GM21390 (cell line): Measurements from ENCODE around the gene SIGLEC15.
"Not testable (repeated sequence)": the region's sequence is repeated elsewhere in the genome, so short reads cannot be mapped to it uniquely, and the experiment has no call there.

Experiments used
- ATAC-seq: cut with Tn5 transposase; IDR thresholded peaks from one replicate; pipeline ENCODE4 v1.9.1; 2021; ENCODE audit not compliant: unreplicated experiment

The SIGLEC15 gene, protein sequence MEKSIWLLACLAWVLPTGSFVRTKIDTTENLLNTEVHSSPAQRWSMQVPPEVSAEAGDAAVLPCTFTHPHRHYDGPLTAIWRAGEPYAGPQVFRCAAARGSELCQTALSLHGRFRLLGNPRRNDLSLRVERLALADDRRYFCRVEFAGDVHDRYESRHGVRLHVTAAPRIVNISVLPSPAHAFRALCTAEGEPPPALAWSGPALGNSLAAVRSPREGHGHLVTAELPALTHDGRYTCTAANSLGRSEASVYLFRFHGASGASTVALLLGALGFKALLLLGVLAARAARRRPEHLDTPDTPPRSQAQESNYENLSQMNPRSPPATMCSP

DNA sequence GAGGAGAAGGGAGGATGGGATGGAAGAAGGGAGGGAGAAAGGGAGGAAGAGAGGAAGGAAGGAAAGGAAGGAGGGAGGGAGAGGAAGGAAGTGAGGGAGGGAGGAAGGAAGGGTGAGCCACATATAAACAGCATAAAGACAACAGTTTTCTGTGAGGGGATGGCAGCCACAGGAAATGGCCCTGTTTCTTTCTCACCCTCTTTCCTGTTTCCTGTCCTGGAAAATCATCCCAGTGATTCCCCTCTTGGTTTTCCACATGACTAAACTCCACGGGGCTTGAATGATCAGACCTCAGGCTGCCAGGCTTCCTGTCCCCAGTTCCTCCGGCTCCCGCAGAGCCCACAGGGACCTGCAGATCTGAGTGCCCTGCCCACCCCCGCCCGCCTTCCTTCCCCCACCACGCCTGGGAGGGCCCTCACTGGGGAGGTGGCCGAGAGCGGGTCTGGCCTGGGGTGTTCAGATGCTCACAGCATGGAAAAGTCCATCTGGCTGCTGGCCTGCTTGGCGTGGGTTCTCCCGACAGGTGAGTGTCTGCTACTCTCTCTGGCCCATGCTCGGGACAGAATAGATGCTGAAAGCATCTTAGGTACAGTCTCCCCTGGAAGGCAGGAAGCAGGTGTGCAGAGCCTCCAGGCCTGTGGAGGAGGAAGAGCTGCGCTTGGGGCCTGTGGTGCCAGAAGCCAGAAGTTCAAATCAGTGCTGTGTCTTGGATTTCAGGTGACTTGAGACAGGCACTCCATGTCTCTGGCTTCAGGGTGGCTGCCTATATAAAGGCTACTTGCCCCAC lies at the start of gene SIGLEC15:
SIGLEC15 (plus strand) TSS at position 418 of the 787 bp plus-strand sequence; CDS start at position 472, 54 bp downstream.
- no peak for ATAC-seq

GRCh38 chr18:45775743-45776142 lies 49.7 kb upstream of the SIGLEC15 start:
- ATAC-seq: no peak

- no peak for ATAC-seq
These were observed 48.1 kb upstream of the SIGLEC15 start for GRCh38 chr18:45777393-45777792.

DNA sequence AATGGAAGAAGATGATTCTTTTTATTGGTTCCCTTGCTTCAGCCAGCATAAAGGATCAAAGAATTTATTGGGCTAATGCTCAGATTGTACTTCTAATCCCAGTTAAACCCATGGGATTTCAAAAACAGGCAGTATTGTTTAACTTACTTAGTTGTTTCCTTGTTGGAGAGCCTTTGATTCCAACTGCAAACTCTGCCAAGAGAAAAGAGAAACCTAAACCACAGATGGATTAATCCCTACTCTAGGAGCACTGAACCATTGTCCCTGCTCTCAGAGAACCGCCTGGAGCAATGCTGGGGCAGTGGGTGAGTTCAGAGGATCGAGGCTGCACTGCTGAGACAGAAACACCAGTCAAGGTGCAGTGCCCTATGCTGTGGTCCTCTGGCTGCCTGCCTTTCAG lies 44.9 kb upstream of the SIGLEC15 start:
- no peak for ATAC-seq

DNA sequence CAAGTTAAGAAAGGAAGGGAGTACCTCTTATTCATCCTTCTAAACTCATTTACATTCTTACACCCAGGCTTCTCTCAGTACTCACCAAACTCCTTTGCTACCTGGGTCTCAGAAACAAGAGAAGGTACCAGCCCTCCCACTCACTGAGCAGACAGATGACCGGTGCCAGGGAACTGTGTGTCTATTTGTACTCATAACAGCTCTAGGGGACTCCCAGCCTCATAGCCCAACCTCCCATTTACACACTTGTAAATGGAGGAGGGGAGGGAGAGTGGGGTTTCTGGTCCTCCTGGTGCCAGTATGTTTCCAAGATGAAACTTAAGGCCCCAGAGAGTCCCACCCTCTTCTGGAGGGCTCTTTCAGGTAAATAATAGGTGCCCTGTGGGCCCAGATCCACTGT lies 42.8 kb upstream of the SIGLEC15 start:
- no peak for ATAC-seq

- no peak for ATAC-seq
These were observed 42.1 kb upstream of the SIGLEC15 start for GRCh38 chr18:45783097-45784075.

DNA sequence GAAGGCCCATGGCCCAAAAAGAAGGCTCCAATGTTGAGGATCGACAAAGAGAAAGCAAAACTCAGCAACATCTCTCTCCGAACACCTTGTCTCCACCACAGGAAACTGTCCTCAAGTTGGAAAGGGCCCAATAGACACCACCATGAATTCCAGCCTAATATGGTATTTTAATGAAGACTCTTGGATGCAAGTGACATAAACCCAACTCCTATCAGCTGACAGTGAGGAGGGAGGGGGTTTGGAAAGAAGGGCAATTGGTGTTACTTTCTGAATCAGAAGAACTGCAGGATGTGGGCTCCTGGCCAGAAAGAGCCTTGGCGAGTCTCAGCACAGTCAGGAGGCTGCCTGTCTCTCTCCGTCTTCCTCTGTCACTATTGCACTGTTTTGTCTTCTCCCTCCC lies 40.3 kb upstream of the SIGLEC15 start:
- ATAC-seq: peak; percentile 53

DNA sequence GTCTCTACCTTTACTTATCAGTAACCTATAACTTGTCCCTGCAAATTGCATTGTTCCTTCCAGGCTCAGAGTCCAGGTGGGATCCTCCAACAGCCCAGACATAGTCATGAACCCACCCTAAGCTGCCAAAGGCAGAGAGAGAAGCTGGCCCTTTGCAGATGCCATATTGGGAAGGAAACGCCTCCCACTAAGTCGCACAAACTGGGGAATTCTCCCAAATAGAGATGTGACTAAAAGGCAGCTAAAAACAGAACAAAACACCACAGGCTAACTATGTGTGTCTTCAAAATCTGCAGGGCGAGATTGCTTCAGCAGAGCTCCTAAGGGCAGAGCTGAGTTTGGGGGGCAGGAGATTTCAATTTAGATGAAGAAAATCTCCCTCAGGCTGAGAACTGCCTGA lies 38.5 kb upstream of the SIGLEC15 start:
- no peak for ATAC-seq

DNA sequence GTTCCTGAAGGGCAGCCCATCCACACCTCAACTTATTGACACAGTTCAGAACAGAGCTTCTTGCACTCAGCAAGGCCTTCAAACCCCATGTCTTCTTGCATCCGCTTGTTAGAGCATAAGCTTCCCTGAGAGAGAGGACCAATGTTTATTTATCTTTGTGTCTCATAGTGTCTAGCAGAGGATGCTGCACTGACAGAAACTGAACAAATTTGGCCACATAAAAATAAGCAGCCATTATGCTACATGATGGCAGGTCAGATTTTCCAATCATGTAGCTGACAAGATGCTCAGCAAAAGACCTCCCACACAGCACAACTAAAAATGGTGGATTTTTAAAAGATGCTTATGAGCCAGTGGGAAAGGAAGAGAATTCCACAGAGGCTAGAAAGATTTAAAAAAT lies 38.1 kb upstream of the SIGLEC15 start:
- no peak for ATAC-seq

DNA sequence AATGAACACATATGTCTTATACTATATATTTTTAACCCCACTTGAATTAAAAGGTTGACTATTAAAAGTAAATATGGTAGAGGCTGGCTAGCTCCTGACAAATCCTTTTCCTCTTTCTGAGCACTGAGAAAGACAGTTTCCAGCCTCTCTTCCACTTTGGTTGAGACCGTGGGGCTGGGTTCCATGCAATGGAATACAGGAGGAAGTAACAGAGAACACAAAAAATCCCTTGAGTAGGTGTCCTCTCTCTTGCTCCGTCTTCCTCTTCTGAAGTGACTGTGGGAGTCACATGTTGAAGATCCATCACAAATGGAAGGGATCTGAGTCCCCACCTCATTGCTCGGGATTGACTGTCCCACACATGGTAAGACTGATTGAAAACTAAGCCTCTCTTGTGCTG lies 36.6 kb upstream of the SIGLEC15 start:
- ATAC-seq: no peak

DNA sequence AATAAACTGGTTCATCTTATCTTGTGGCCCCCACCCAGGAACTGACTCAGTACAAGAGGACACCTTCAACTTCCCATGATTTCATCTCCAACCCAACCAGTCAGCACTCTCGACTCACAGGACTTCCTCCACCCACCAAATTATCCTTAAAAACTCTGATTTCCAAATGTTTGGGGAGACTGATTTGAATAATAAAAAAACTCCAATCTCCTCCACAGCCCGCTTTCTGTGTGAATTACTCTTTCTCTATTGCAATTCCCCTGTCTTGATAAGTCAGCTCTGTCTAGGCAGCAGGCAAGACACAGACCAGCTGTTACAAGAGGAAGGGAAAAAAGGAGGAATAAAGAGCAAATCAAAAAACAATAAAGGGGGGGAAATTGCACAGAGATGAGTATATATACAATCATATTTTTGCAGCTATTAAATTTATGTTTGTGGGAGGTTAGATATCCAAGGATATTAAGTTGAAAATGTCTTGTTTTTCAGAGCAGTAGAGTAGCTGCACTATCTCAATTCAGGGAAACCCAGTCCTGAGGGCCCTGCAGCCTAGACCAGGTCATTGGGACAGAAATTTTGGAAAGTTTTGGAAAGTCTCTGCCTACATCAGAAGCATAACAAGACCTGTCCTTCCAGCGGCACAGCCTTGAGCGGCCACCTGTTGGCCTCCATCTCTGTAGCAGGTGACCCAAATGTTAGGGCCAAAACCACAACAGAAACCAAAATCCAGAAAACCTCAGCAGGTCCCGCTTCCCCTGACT lies 32.8 kb upstream of the SIGLEC15 start:
- no peak for ATAC-seq

DNA sequence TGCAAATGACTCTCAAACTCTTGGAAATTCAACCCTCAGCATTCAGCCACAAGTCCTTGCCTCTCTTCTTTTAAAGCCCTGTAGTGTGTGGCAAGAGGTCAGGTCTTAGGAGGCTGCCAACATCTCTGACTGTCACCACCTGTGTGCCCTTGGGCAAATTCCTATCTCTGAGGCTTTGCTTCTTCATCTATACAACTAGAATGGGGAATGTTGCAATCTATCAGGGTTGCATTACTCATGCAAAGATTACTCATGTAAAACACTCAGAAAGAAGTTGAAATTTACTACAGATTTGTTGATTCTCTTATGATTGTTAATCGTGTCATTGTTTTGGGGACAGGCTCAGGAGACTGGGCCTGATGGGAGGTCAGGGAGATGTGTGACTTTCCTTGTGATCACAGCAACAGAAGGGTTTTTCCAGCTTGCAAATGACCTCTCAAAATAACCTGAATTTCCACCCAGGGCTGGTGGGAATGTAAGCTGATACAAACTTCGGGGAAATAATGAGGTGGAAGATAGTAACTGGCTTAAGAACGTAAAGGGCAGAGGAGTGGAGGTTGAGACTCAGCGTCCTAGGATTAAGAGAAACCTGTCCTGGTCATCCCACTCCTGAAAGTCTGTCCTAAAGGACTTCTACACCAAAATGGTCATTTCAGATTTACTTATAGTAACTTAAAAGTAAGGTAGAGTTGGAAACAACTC lies 32.1 kb upstream of the SIGLEC15 start:
- ATAC-seq: no peak

DNA sequence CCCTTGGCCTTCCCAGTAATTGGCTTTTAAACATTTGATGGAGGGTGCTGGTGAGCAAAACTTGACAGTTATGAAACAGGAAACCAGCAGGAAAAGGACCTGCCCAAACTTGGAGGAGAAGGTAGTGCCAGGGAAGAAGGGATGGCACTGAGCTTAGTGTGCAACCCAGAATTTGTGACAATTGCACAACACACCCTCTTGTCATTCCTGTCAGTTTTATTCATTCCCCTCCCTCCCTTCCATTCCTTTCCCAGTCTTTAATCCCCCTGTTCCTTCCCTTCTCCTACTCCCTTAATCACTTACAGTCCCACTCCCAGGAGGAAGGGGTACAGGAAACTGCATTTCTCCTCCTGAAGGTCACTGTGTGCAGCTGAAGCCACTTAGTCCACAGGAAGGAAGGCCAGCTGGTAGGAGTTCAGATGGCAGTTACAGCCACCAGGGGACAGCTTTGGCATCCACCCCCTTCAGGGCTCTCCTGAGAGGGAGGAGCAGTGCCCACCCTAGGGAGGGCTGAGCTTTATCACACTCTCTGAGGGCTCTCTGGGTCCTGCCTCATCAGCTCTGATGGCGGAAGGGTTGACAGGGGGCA lies 24.0 kb upstream of the SIGLEC15 start:
- no peak for ATAC-seq

DNA sequence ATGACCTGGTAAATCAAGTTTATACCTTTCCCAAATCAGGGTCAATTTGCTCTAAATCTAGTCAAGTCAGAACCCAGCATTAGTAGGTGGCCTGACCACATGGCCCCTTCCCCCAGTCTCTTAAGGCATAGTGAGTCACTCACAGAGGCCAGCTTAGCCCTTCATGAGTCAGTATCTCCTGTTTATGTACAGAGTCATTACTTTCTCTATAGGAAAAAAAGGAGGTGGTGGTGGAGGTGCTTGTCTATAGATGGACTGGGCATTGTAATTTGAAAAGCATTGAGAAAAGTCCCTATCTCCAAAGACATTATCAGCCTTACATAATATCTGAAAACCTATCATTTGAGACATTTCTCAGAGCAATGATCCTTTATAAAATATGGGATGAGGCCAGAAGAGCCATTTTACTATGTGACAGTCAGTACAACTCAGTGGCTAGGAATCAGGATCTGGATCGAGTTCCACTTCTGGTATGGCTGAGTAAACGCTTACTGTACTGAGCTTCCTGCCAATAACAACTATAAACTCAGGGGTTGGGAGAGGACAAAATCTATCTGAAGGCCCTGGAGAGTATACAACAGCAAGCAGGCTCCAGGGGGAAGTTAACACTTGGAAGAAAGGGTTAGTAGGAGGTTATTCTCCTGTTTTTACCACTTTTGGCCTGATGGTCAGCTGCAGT lies 22.5 kb upstream of the SIGLEC15 start:
- no peak for ATAC-seq

DNA sequence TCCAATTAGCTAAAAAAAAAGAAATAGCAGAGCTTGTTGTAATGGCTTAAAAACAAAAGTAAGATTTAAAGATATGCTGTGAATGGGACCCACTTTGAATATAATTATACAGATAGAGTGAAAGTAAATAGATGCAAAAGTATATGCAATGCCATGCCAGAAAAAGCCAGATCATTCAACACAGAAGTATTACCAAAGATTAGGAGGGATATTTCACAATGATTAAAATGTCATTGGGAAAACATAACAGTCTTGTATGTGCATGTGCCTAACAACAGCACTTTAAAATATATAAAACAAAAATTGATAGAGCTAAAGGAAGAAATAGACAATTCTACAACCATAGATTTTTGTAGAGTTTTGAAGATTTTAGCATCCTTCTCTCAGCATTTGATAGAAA lies 19.9 kb upstream of the SIGLEC15 start:
- no peak for ATAC-seq

- ATAC-seq: no peak
These were observed 19.2 kb upstream of the SIGLEC15 start for GRCh38 chr18:45806226-45806625.

DNA sequence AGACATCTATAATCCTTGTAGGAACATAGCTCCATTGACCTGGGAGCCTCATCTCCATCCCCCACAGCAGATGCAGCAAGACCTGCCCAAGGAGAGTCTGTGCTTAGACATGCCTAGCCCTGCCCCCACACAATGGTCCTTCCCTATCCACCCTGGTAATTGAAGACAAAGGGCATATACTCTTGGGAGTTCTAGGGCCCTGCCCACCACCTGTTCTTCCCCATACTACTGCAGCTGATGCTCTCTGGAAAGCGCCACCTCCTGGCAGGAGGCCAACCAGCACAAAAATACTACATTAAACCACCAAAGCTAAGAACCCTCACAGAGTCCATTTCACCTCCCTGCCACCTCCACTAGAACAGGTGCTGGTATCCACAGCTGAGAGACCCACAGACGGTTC lies 18.3 kb upstream of the SIGLEC15 start:
- not testable (repeated sequence) for ATAC-seq

DNA sequence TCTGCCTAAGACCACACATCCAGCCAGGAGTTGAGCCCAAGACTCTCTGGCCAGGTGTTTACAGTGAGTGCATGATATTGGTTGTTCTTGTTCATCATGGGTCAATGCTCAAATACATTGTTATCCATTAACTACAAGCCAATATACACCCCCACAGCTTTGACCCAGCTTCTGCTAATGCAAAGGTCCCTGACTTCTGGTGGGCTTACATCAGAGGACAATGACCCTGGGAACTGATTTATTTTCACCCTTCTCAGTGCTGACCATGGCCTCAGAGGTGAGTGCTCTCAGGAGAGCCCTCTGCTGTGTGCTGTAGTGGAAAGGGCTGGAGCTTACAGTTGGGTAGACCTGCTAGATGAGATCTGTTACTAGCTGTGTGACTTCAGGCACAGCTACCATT lies 10.7 kb upstream of the SIGLEC15 start:
- ATAC-seq: not testable (repeated sequence)

GRCh38 chr18:45817543-45817942 lies 7.9 kb upstream of the SIGLEC15 start:
- ATAC-seq: no peak
